Measurements from ENCODE around the gene LAMC2. TPM values are rescaled to one million over a fixed set of nuclear protein-coding genes. Genes with fewer than 3 reads are reported as not detected.

Gene LAMC2
- total RNA-seq, 2 donors from 2014 or later = 9.3 to 11.6 TPM

DNA sequence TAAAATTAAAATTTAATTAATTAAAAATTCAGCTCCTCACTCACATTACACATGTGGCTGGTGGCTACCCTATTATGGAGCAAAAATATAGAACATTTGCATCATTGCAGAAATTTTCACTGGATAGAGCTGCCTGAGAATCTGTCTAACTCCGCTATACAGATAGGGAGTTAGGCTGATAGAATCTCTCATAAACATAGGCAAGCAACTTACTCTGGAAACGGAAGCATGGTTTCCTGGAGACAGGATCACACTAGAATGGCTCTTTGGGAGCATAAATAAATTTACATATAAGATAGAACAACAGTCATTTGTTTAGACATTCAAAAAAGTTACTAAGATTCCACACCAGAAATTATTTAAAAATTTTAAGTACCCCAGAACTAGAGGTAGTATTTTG is 12.2 kb upstream of the LAMC2 start:
- TF ChIP-seq, protein P1, sequence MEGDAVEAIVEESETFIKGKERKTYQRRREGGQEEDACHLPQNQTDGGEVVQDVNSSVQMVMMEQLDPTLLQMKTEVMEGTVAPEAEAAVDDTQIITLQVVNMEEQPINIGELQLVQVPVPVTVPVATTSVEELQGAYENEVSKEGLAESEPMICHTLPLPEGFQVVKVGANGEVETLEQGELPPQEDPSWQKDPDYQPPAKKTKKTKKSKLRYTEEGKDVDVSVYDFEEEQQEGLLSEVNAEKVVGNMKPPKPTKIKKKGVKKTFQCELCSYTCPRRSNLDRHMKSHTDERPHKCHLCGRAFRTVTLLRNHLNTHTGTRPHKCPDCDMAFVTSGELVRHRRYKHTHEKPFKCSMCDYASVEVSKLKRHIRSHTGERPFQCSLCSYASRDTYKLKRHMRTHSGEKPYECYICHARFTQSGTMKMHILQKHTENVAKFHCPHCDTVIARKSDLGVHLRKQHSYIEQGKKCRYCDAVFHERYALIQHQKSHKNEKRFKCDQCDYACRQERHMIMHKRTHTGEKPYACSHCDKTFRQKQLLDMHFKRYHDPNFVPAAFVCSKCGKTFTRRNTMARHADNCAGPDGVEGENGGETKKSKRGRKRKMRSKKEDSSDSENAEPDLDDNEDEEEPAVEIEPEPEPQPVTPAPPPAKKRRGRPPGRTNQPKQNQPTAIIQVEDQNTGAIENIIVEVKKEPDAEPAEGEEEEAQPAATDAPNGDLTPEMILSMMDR (IDR thresholded peaks at IDR 0.05) = no peak
- TF ChIP-seq POLR2AphosphoS5 (IDR thresholded peaks at IDR 0.05) (no peak), POLR2A (IDR thresholded peaks at IDR 0.05) (no peak)
- H3K27me3 ChIP-seq (replicated peaks; ENCODE audit: insufficient read depth) = no peaks in the 10 kb centered on the region
- no peaks in the 10 kb centered on the region for H3K9me3 ChIP-seq
- no peaks in the 10 kb centered on the region for H3K36me3 ChIP-seq
- no peaks in the 10 kb centered on the region for H3K4me1 ChIP-seq (replicated peaks)
- WGBS = 73% methylated on average over 2 of the region's 2 CpGs
- H3K4me3 ChIP-seq = no peak overlapping the region
- no peak overlapping the region for H3K27ac ChIP-seq
- intact Hi-C loops (cut with DNase I) = no loop called here
- no peak for DNase-seq (ENCODE audit: low spot score)

DNA sequence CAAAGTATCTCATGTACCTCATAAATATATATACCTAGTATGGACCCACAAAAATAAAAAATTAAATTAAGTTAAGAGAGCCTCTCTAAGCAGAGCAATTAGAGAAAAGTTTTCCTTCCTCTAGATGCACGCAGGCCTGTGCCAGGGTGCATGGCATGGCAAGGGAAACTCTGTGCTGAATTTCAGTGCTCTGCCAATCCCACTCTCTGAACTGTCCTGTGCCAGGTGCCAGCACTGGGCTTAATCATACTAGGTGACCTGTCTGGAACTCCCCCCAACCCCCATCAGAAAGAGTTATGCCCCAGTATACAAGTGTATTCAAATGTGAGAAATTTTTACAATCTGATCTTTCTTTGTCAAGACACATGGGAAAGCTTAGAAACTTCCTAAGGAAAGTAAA is 10.4 kb upstream of the LAMC2 start:
- H3K27ac ChIP-seq = no peak overlapping the region
- no peak overlapping the region for H3K4me3 ChIP-seq
- no peaks in the 10 kb centered on the region for H3K4me1 ChIP-seq (replicated peaks)
- H3K9me3 ChIP-seq = no peaks in the 10 kb centered on the region
- H3K27me3 ChIP-seq (replicated peaks; ENCODE audit: insufficient read depth) = no peaks in the 10 kb centered on the region
- TF ChIP-seq POLR2A (IDR thresholded peaks at IDR 0.05) (no peak), POLR2AphosphoS5 (IDR thresholded peaks at IDR 0.05) (no peak)
- TF ChIP-seq, protein P1 (IDR thresholded peaks at IDR 0.05) = no peak
- no peak for DNase-seq (ENCODE audit: low spot score)
- WGBS = 43% methylated on average over 1 of the region's 1 CpG
- H3K36me3 ChIP-seq = no peaks in the 10 kb centered on the region
- intact Hi-C loops (cut with DNase I) = no loop called here

DNA sequence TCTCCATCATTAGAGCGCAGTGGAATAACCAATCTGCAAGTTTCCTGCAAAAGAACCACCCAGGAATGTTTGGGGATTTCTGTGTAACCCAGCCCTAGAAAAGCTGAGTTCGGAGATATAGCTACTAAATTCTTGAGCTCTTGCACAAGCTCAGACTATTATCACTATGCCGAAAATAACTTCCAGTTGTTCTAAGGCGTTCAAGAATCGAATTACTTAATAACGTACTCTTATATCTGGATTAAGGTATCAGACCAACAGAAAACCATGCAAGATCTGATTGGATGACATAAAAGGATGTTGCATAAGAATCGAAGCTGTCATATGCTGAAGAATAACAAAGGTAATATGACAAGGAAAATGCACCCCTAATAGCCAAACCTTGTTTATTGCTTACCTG is 7.5 kb upstream of the LAMC2 start:
- H3K36me3 ChIP-seq = no peaks in the 10 kb centered on the region
- no peaks in the 10 kb centered on the region for H3K27me3 ChIP-seq (replicated peaks; ENCODE audit: insufficient read depth)
- H3K4me1 ChIP-seq (replicated peaks) = no peaks in the 10 kb centered on the region
- DNase-seq (ENCODE audit: low spot score) = no peak
- intact Hi-C loops (cut with DNase I) = no loop called here
- H3K9me3 ChIP-seq = no peaks in the 10 kb centered on the region
- 87% methylated on average over 7 of the region's 7 CpGs for WGBS
- H3K27ac ChIP-seq = no peak overlapping the region
- H3K4me3 ChIP-seq = no peak overlapping the region
- TF ChIP-seq, protein P1 (IDR thresholded peaks at IDR 0.05) = no peak
- TF ChIP-seq POLR2A (IDR thresholded peaks at IDR 0.05) (no peak), POLR2AphosphoS5 (IDR thresholded peaks at IDR 0.05) (no peak)

DNA sequence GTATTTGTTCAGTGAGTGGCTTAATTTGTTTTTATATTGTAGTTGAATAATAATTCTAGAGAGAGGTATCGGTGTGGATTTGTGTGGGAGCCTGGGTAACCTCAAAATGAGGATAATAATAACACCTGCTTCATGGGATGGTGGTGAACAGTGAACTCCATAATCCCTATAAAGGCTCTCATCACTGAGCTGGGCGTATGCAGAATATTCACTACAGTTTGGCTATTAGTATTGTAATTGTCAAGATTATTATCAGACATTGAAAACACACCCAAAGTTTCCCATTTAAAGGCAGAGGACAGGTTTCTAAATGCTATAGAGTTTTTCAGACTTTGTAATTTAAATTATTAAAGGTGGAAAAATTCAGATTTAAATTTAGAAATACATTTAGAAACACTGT is 7.0 kb upstream of the LAMC2 start:
- Histone ChIP-seq H3K4me1 (replicated peaks) (no peaks in the 10 kb centered on the region), H3K9me3 (no peaks in the 10 kb centered on the region), H3K36me3 (no peaks in the 10 kb centered on the region), H3K27me3 (replicated peaks; ENCODE audit: insufficient read depth) (no peaks in the 10 kb centered on the region), H3K27ac (no peak overlapping the region), H3K4me3 (no peak overlapping the region)
- intact Hi-C loops (cut with DNase I) = no loop called here
- no peak for DNase-seq (ENCODE audit: low spot score)
- 77% methylated on average over 2 of the region's 2 CpGs for WGBS
- TF ChIP-seq POLR2A (IDR thresholded peaks at IDR 0.05) = no peak
- TF ChIP-seq, protein P1 (IDR thresholded peaks at IDR 0.05) = no peak
- no peak for TF ChIP-seq POLR2AphosphoS5 (IDR thresholded peaks at IDR 0.05)

DNA sequence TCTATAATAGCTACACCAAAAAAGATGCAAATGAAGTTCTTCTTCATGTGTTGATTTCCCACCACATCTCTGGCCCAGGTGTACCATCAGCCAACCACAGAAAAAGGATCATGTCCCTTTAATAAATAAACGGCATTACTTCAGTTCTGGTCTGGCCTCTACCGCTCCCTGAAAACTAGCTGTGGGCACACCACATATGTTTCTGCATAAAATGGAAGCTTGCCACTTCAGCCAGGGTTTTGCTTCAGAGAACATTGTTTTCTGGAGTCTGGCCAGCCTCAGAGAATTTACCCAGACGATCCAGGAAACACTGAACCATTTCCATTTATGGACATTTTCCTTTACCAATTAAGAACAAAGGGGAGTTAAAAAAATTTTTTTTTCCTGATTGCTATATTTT is 5.8 kb upstream of the LAMC2 start:
- DNase-seq (ENCODE audit: low spot score) = peak; percentile 74
- H3K27ac ChIP-seq = peak overlapping the region in 1 of 2 donors; percentile 52
- intact Hi-C loops (cut with DNase I) = no loop called here

More for the DNA sequence above, 5.8 kb upstream of the LAMC2 start:
- Histone ChIP-seq H3K4me1 (replicated peaks) (no peaks in the 10 kb centered on the region), H3K36me3 (no peaks in the 10 kb centered on the region), H3K4me3 (no peak overlapping the region), H3K27me3 (replicated peaks; ENCODE audit: insufficient read depth) (no peaks in the 10 kb centered on the region), H3K9me3 (no peaks in the 10 kb centered on the region)
- WGBS = 2% methylated on average over 3 of the region's 3 CpGs
- TF ChIP-seq POLR2A (IDR thresholded peaks at IDR 0.05) (no peak), POLR2AphosphoS5 (IDR thresholded peaks at IDR 0.05) (peak; percentile 55)
- TF ChIP-seq, protein P1 (IDR thresholded peaks at IDR 0.05) = no peak

Data from prostate gland (tissue), 2 donors.